Naive thymus-derived CD4-positive, alpha-beta T cell (primary cell): Measurements from ENCODE around the gene CLRN2. TPM values are rescaled to one million over a fixed set of nuclear protein-coding genes. Genes with fewer than 3 reads are reported as not detected.

Experiments used
- ATAC-seq: fragments of 150-1000 bp; cut with Tn5 transposase; 2 replicates; pipeline ENCODE4 v1.10.0; 2021; ENCODE audit warnings: mild to moderate bottlenecking, moderate library complexity
- CTCF ChIA-PET: fragments of 350-600 bp; sonication (Branson Sonifier 250); formaldehyde crosslinking; loops from one replicate; lab custom pipeline; 2021; ENCODE audit warnings: antibody characterized with exemption; lab: Charles Lee
- POLR2A ChIA-PET: fragments of 350-600 bp; sonication (Branson Sonifier 250); formaldehyde crosslinking; loops from one replicate; lab custom pipeline; 2021; ENCODE audit warnings: antibody characterized with exemption, inconsistent platforms; lab: Charles Lee
- DNase-seq, 9 donors: peaks; one replicate each; pipeline versions ENCODE4 v3.0.0 to v3.0.0-alpha.2; 2020 to 2022; ENCODE audit warnings: mixed read lengths in 1 of 9
- H3K27ac ChIP-seq: one replicate; pipeline ENCODE4 v1.7.0; 2013; ENCODE audit warnings: mild to moderate bottlenecking, low read depth, low read length, moderate library complexity
- H3K27me3 ChIP-seq, 2 donors: one replicate each; pipeline ENCODE4 v1.7.0; 2013; ENCODE audit warnings: low read length in 2 of 2, mild to moderate bottlenecking in 2 of 2, moderate library complexity in 2 of 2; ENCODE audit not compliant: control insufficient read depth in 2 of 2, insufficient read depth in 2 of 2
- H3K36me3 ChIP-seq, 3 experiments: 1 replicate in 2 of 3; 2 replicates in 1 of 3; pipeline ENCODE4 v1.7.0; 2013; ENCODE audit warnings: low read length in 3 of 3, mild to moderate bottlenecking in 3 of 3, moderate library complexity in 1 of 3; ENCODE audit not compliant: insufficient read depth in 3 of 3, control insufficient read depth in 2 of 3
- H3K4me1 ChIP-seq, 2 donors: one replicate each; pipeline ENCODE4 v1.7.0; 2013; ENCODE audit warnings: low read length in 2 of 2, mild to moderate bottlenecking in 2 of 2, moderate library complexity in 1 of 2; ENCODE audit not compliant: control insufficient read depth in 2 of 2, insufficient read depth in 2 of 2
- H3K4me3 ChIP-seq: 2 replicates; pipeline ENCODE4 v1.7.0; 2013; ENCODE audit warnings: mild to moderate bottlenecking, low read length
- H3K9me3 ChIP-seq, 3 experiments: 1 replicate in 2 of 3; 2 replicates in 1 of 3; pipeline ENCODE4 v1.7.0; 2013; ENCODE audit warnings: low read length in 3 of 3; ENCODE audit not compliant: control insufficient read depth in 2 of 3
- H3K27ac Mint-ChIP-seq, 9 donors: one replicate each; pipeline ENCODE4 v1.8.0; 2020 to 2022; ENCODE audit warnings: mixed read lengths in 9 of 9, mild to moderate bottlenecking in 8 of 9, moderate library complexity in 5 of 9, inconsistent platforms in 2 of 9
- H3K27me3 Mint-ChIP-seq, 5 donors: one replicate each; pipeline ENCODE4 v1.8.0; 2021 to 2022; ENCODE audit warnings: mixed read lengths in 5 of 5, mild to moderate bottlenecking in 1 of 5
- H3K36me3 Mint-ChIP-seq, 5 donors: one replicate each; pipeline ENCODE4 v1.8.0; 2020 to 2022; ENCODE audit warnings: mixed read lengths in 5 of 5, mild to moderate bottlenecking in 3 of 5, inconsistent platforms in 1 of 5
- H3K4me1 Mint-ChIP-seq, 7 donors: one replicate each; pipeline ENCODE4 v1.8.0; 2020 to 2022; ENCODE audit warnings: mixed read lengths in 7 of 7, mild to moderate bottlenecking in 3 of 7, inconsistent platforms in 1 of 7
- H3K4me3 Mint-ChIP-seq, 10 donors: one replicate each; pipeline ENCODE4 v1.8.0; 2020 to 2022; ENCODE audit warnings: mild to moderate bottlenecking in 10 of 10, mixed read lengths in 10 of 10, moderate library complexity in 6 of 10, inconsistent platforms in 2 of 10
- H3K9me3 Mint-ChIP-seq, 11 donors: one replicate each; pipeline ENCODE4 v1.8.0; 2020 to 2022; ENCODE audit warnings: mixed read lengths in 11 of 11, mild to moderate bottlenecking in 4 of 11, inconsistent platforms in 1 of 11, moderate library complexity in 1 of 11
- intact Hi-C, 2 donors: fragments of 100-400 bp; cut with micrococcal nuclease; formaldehyde crosslinking; loops; one replicate each; pipeline ENCODE4 v1.15.1; 2023
- polyA plus RNA-seq, 2 donors: library from polyadenylated mRNA; unstranded; fragments of 300-500 nt; fragmentation: Illumina TruSeq; gene quantifications; one replicate each; pipeline ENCODE4 v1.2.3, GENCODE V29; 2021
- total RNA-seq, 6 experiments: library from RNA in 5 of 6; stranded (reverse) in 5 of 6; gene quantifications; 1 replicate in 5 of 6; 2 replicates in 1 of 6; pipeline ENCODE4 v1.2.3 and lab custom pipeline; 2021 to 2026

CLRN2 gene
- total and polyA plus RNA-seq, 7 experiments from 2014 or later, result not detected

GRCh38 chr4:17546222-17546621 is 31.3 kb downstream of the CLRN2 start:
- Mint-ChIP-seq H3K4me3 (no peak overlapping the region), H3K4me1 (peaks cover 0 to 6% (median 0%) of the 10 kb centered on the region in 7 donors), H3K9me3 (peaks cover 0 to 2% (median 0%) of the 10 kb centered on the region in 11 donors), H3K27me3 (peaks cover 0 to 20% (median 10%) of the 10 kb centered on the region in 5 donors), H3K36me3 (no peaks in the 10 kb centered on the region), H3K27ac (no peak overlapping the region)
- Histone ChIP-seq H3K4me3 (no peak overlapping the region), H3K9me3 (no peaks in the 10 kb centered on the region), H3K27me3 (no peaks in the 10 kb centered on the region), H3K4me1 (no peaks in the 10 kb centered on the region), H3K36me3 (no peaks in the 10 kb centered on the region), H3K27ac (no peak overlapping the region)
- ATAC-seq (no peak), DNase-seq (no peak)
- intact Hi-C loops, result no loop called here
- POLR2A ChIA-PET, result interaction anchor here (0.9 kb wide), 1 partner anchor 53 kb away, joined by 3 read pairs; no protein-coding TSS in a partner anchor
- CTCF ChIA-PET, result interaction anchor here (1.5 to 1.6 kb wide), 2 partner anchors 9 to 263 kb away, joined by 4 to 6 read pairs; no protein-coding TSS in a partner anchor

DNA sequence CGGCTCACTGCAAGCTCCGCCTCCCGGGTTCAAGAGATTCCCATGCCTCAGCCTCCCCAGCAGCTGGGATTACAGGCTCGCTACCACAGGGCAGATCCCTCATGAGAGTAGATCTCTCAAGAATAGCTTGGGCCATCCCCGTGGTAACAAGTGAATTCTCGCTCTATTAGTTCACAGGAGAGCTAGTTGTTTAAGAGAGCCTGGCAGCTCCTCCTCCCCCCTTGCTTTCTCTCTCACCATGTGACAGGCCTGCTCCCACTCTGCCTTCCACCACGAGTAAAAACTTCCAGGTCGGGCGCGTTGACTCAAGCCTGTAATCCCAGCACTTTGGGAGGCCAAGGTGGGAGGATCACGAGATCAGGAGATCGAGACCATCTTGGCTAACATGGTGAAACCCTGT is 31.7 kb downstream of the CLRN2 start:
- DNase-seq (no peak), ATAC-seq (no peak)
- Mint-ChIP-seq H3K9me3 (peaks cover 0 to 2% (median 0%) of the 10 kb centered on the region in 11 donors), H3K4me3 (no peak overlapping the region), H3K27me3 (peaks cover 0 to 16% (median 10%) of the 10 kb centered on the region in 5 donors), H3K4me1 (peaks cover 0 to 6% (median 0%) of the 10 kb centered on the region in 7 donors), H3K27ac (peak overlapping the region in 1 of 9 donors; percentile 33), H3K36me3 (no peaks in the 10 kb centered on the region)
- no peaks in the 10 kb centered on the region for H3K9me3 ChIP-seq
- H3K27ac ChIP-seq, result no peak overlapping the region
- intact Hi-C loops, result loop anchor here in 1 of 2 donors (1.0 kb wide), 1 partner anchor 34 kb away; the partner anchor contains the start of gene QDPR
- no peaks in the 10 kb centered on the region for H3K27me3 ChIP-seq
- H3K4me1 ChIP-seq, result no peaks in the 10 kb centered on the region
- ChIA-PET POLR2A (no interaction called here), CTCF (interaction anchor here (1.5 to 3.0 kb wide), 3 partner anchors 8 to 262 kb away, joined by 4 to 21 read pairs (median 6); no protein-coding TSS in a partner anchor)
- H3K36me3 ChIP-seq, result no peaks in the 10 kb centered on the region
- no peak overlapping the region for H3K4me3 ChIP-seq

DNA sequence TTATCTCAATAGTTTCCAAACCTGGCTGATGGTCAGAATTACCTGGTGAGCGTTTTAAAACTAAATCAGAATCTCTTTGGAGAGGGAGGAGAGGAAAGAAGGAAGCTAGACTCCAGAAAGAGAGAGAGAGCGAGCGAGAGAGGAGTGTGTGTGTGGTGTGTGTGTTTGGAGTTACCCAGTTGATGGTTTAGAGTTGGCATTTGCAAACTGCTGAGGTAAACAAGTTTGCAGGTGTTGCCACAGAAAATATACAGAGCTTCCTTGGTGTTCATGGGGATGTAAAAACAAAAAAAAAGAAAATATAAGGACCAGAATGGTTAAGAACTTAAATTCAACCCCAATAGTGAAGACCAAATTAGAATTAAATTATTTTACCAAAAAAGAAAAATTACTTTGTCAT is 35.6 kb downstream of the CLRN2 start:
- no peaks in the 10 kb centered on the region for H3K36me3 ChIP-seq
- peak overlapping the region in 1 of 9 donors; percentile 36 for H3K27ac Mint-ChIP-seq

DNA sequence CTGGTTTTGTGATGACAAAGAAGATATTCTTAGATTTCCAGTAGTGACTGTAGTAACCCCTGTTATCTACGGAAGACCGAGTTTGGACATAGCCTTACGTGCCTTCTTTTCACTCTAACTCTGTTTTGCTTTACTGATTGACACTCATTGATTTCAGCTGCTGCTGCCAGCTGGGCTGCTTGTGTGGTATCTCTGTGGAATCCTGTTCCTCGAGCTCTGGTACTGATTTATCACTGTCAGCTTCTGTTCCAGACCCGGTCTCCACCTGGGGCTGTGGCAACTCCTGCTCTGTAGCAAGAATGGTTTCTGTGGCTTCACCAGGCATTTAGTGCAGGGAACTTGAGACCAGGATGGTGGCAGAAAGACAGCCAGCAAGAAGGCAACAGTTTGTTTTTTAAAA is 37.5 kb downstream of the CLRN2 start:
- Histone ChIP-seq H3K4me3 (no peak overlapping the region), H3K27me3 (no peaks in the 10 kb centered on the region), H3K27ac (no peak overlapping the region), H3K4me1 (no peaks in the 10 kb centered on the region), H3K36me3 (no peaks in the 10 kb centered on the region), H3K9me3 (no peaks in the 10 kb centered on the region)
- Mint-ChIP-seq H3K27me3 (peaks cover 0 to 24% (median 8%) of the 10 kb centered on the region in 5 donors), H3K4me3 (no peak overlapping the region), H3K36me3 (no peaks in the 10 kb centered on the region), H3K4me1 (peaks cover 0 to 12% (median 0%) of the 10 kb centered on the region in 7 donors), H3K9me3 (peaks cover 0 to 2% (median 0%) of the 10 kb centered on the region in 11 donors), H3K27ac (no peak overlapping the region)
- DNase-seq (no peak), ATAC-seq (no peak)
- ChIA-PET CTCF (interaction anchor here (0.9 kb wide), 1 partner anchor 65 kb away, joined by 3 read pairs; no protein-coding TSS in a partner anchor), POLR2A (no interaction called here)
- intact Hi-C loops, result no loop called here

More for the DNA sequence above, 35.6 kb downstream of the CLRN2 start:
- H3K27ac ChIP-seq, result no peak overlapping the region
- no peaks in the 10 kb centered on the region for H3K27me3 ChIP-seq
- intact Hi-C loops, result no loop called here
- no peaks in the 10 kb centered on the region for H3K9me3 ChIP-seq
- no peaks in the 10 kb centered on the region for H3K4me1 ChIP-seq
- Mint-ChIP-seq H3K27me3 (peaks cover 0 to 18% (median 8%) of the 10 kb centered on the region in 5 donors), H3K4me1 (peaks cover 0 to 12% (median 0%) of the 10 kb centered on the region in 7 donors), H3K9me3 (peaks cover 0 to 2% (median 0%) of the 10 kb centered on the region in 11 donors), H3K36me3 (no peaks in the 10 kb centered on the region), H3K4me3 (no peak overlapping the region)
- no peak overlapping the region for H3K4me3 ChIP-seq
- no peak for ATAC-seq
- no peak for DNase-seq
- ChIA-PET POLR2A (no interaction called here), CTCF (no interaction called here)

DNA sequence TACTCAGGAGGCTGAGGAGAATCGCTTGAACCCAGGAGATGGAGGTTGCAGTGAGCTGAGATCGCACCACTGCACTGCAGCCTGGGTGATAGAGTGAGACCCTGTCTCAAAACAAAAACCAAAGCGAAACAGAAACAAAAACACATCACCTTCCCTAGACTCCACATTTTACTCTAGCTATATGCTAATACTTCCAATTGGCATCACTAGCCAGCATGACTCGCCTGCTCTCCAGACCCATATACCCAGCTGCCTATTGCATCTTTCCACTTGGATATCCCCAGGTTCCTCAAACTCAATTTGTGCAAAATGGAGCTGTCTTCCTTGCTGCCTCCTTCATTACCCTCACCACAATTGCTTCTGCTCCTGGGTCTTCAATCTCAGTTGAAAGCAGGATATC is 39.6 kb downstream of the CLRN2 start:
- ATAC-seq (no peak), DNase-seq (no peak)
- Histone ChIP-seq H3K4me1 (no peaks in the 10 kb centered on the region), H3K27ac (no peak overlapping the region), H3K27me3 (no peaks in the 10 kb centered on the region), H3K36me3 (no peaks in the 10 kb centered on the region), H3K9me3 (no peaks in the 10 kb centered on the region), H3K4me3 (no peak overlapping the region)
- intact Hi-C loops, result no loop called here
- H3K36me3 Mint-ChIP-seq, result no peaks in the 10 kb centered on the region
- peaks cover 0 to 6% (median 0%) of the 10 kb centered on the region in 7 donors for H3K4me1 Mint-ChIP-seq
- H3K4me3 Mint-ChIP-seq, result peak overlapping the region in 1 of 10 donors; percentile 19
- ChIA-PET POLR2A (no interaction called here), CTCF (interaction anchor here (1.6 kb wide), 1 partner anchor 8 kb away, joined by 4 read pairs; no protein-coding TSS in a partner anchor)
- H3K9me3 Mint-ChIP-seq, result no peaks in the 10 kb centered on the region
- no peak overlapping the region for H3K27ac Mint-ChIP-seq
- peaks cover 0 to 28% (median 8%) of the 10 kb centered on the region in 5 donors for H3K27me3 Mint-ChIP-seq

GRCh38 chr4:17556498-17556897 is 41.5 kb downstream of the CLRN2 start:
- DNase-seq (no peak), ATAC-seq (no peak)
- H3K9me3 ChIP-seq, result no peaks in the 10 kb centered on the region
- Mint-ChIP-seq H3K4me1 (peaks cover 0 to 6% (median 0%) of the 10 kb centered on the region in 7 donors), H3K27ac (no peak overlapping the region), H3K36me3 (no peaks in the 10 kb centered on the region), H3K27me3 (peaks cover 0 to 26% (median 8%) of the 10 kb centered on the region in 5 donors), H3K4me3 (no peak overlapping the region), H3K9me3 (no peaks in the 10 kb centered on the region)
- H3K36me3 ChIP-seq, result no peaks in the 10 kb centered on the region
- no peaks in the 10 kb centered on the region for H3K27me3 ChIP-seq
- H3K4me1 ChIP-seq, result no peaks in the 10 kb centered on the region
- intact Hi-C loops, result no loop called here
- H3K27ac ChIP-seq, result no peak overlapping the region
- POLR2A ChIA-PET, result interaction anchor here (0.7 kb wide), 1 partner anchor 59 kb away, joined by 4 read pairs; no protein-coding TSS in a partner anchor
- CTCF ChIA-PET, result interaction anchor here (1.0 kb wide), 1 partner anchor 8 kb away, joined by 4 read pairs; no protein-coding TSS in a partner anchor
- H3K4me3 ChIP-seq, result no peak overlapping the region

DNA sequence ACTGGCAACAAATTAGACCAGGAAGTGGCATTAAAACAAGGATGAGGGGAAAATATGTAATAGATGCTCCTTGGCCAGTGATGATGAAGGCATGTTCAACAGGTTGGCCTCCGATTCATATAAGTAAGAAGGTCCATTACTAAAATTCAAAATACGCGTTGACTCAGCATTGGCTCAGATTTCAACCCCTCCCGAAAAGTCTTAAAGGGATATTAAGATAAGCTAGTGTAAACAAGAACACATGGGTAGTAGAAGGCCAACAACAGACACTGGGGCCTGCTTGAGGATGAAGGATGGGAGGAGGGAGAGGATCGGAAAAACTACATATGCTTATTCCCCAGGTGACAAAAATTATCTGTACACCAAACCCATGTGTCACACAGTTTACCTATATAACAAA is 42.9 kb downstream of the CLRN2 start:
- H3K36me3 Mint-ChIP-seq, result no peaks in the 10 kb centered on the region
- POLR2A ChIA-PET, result no interaction called here
- H3K4me3 Mint-ChIP-seq, result no peak overlapping the region
- Histone ChIP-seq H3K9me3 (no peaks in the 10 kb centered on the region), H3K4me3 (no peak overlapping the region), H3K27ac (no peak overlapping the region), H3K36me3 (no peaks in the 10 kb centered on the region), H3K27me3 (no peaks in the 10 kb centered on the region), H3K4me1 (no peaks in the 10 kb centered on the region)
- intact Hi-C loops, result no loop called here
- ATAC-seq (no peak), DNase-seq (no peak)
- peaks cover 0 to 6% (median 0%) of the 10 kb centered on the region in 7 donors for H3K4me1 Mint-ChIP-seq
- H3K27me3 Mint-ChIP-seq, result peaks cover 0 to 20% (median 8%) of the 10 kb centered on the region in 5 donors
- CTCF ChIA-PET, result no interaction called here
- H3K27ac Mint-ChIP-seq, result no peak overlapping the region
- no peaks in the 10 kb centered on the region for H3K9me3 Mint-ChIP-seq
